Muscle of arm (tissue), 12 donors: ENCODE results near the gene ZNF521. TPM values are rescaled to one million over a fixed set of nuclear protein-coding genes. Genes with fewer than 3 reads are reported as not detected.
"Not testable (repeated sequence)": the region's sequence is repeated elsewhere in the genome, so short reads cannot be mapped to it uniquely, and the experiment has no call there.

Source experiments
- DNase-seq: peaks from one replicate; pipeline ENCODE4 v3.0.0-alpha.2; 2013
- polyA plus RNA-seq, 12 donors: library from polyadenylated mRNA; unstranded; fragments of 120-200 nt; gene quantifications; one replicate each; pipeline ENCODE4 v1.2.1, GENCODE V29; 2013; ENCODE audit not compliant: insufficient read length in 12 of 12

ZNF521 gene
- polyA plus RNA-seq, 12 donors: 39.8 to 52.6 (median 45.0) TPM; not detected in 1

DNA sequence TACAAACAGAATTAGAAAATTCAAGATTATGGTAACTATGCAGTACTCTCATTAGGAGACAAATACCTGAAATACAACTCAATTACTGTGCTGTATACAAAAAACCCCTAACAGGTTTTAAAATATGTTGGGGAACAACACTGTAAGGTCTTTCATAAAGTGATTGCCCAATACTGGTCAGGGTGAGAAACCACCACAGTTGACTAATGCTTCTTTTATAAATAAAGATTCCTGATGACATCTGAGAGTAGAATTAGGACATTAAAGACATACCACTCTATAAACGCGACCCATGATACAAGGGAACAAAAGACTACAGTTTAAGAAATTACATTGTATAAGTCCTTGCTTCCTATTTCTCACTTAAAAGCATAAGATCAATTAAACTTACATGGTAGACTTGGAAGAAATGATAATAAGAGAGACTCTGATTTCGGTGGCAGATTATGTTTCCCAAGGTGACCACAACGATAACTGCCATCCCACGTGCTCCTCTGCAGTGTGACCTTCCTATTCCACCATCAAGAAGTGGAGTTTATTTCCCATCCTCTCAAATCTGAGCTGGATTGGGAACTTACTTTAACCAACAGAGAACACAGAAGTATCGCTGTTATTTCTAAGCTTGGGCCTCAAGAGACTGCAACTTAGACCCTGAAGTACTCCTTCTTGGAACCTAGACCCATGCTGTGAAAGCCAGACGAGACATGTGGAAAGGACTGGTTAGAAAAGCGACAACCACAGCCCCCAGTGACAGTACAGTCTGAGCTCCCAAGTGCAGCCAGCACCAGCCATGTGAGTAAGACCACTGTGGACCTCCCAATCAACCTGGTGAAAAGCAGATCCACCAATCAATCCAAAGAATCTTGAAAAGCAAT lies 52.3 kb downstream of the ZNF521 start:
- no peak for DNase-seq

- no peak for DNase-seq
Observed at GRCh38 chr18:25298853-25299274, 53.1 kb downstream of the ZNF521 start.

DNA sequence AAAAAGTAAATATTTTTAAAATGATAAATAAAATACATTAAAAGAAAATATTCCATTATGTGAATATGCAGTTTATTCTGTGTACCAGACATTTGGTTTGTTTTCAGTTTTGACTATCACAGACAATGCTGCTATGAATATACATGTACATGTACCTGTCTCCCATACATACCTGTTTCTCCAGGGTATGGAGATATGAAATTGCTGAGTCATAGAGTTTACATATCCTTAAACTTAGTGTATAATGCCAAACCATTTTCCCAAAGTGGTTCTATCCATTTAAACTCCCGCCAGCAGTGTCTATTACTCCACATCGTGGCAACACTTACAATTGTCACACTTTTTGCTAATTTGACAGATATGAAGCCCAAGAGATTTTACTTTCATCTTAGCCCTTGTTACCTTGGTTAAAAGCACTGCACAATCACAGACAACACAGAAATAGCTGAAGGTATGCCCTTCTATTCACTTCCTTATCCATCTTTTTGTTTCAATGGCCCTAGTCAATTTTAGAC lies 56.3 kb downstream of the ZNF521 start:
- DNase-seq: no peak

DNA sequence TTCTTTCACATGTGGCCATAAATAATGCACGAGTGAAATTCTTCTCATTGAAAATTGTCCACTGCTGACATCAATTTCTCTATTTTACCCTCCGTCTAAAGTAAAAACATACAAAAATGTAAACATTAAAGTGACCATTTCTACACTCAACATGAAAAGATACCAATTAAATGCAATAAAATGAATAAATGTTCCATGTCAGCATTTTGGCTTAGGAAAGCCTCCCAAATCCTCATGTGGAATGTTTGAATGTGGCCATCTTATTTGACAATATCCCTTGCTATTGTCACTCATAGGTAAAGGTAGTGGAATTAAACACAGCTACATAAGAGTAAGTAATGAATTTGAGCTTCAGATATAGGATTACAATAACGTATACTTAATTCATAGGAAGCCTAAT lies 60.8 kb downstream of the ZNF521 start:
- DNase-seq: no peak

DNA sequence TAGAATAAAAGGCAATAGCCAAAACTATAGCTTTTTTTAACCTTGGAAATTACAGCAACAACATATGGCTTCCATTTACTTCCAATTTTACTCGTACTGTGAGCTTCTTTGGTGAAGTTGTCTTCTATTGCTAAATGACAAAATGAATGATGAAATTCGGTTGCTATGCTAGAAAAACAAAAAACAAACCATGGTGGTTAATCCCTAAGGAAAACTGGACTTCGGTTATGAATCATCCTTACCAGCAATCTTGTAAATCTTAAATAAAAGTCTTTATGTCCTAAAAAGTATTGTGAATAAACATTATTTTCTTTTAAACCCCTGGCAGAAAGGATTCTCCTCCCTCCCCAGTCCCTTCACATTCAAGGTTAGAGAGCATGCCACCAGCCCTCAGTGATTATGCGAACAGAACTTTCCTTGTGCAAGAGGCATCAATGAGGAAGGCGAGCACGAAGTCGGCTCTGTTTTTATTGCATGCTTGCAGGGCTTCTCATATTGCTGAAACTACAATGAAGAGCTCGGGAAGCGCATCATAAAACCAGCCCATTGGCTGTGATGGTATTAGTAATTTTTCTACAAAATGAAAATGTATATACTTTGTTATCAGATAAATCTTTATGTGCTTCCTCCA lies 62.9 kb downstream of the ZNF521 start:
- DNase-seq: peak; percentile 87

DNA sequence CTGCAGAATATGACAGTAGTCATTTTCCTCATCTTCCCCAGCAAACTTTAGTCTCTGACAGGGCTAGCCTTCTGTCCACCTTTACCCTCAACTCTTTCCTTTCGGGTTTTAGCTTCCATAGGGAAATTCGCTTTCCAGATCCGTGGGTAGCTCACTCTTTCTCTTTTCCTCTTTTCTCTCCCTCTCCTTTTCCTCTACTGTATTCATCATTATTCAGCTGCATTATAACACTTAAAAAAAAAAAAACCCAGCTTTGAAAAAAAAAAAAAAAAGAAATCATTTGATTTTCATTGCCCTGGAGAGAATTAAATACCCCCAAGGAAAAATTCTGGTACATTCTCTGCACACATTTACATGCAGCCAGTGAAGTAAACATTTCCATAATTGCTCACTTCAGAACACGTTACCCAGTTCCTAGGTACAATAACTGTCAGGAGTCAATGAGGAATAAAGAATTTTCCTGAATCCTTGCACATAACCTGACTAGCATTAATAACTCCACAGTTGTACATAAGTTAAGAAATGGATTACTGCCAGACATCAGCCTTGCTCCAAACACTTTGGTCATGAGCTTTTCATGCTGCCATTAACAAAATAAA lies 63.5 kb downstream of the ZNF521 start:
- DNase-seq: no peak

- peak; percentile 43 for DNase-seq
Observed at GRCh38 chr18:25287106-25287505, 64.9 kb downstream of the ZNF521 start.

- peak; percentile 57 for DNase-seq
Observed at GRCh38 chr18:25284861-25285550, 67.0 kb downstream of the ZNF521 start.

DNA sequence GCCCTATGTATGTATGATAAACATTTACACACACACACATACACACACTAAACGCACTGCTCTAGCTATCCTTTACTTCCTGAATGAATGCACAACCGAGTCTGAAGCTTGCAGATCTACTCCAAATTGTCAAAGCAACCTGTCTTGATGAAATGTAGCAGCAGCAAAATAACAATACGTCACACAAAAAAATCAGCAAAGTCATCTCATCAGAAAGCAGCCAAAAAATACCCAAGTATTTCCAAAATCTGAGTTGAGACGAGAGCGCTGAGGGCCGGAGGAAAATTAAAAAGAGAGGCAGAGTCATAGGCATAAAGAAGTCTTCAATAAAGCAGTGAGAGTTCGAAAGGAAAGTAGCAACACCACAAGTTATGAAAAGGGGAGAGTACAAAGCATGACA lies 67.7 kb downstream of the ZNF521 start:
- DNase-seq: no peak

DNA sequence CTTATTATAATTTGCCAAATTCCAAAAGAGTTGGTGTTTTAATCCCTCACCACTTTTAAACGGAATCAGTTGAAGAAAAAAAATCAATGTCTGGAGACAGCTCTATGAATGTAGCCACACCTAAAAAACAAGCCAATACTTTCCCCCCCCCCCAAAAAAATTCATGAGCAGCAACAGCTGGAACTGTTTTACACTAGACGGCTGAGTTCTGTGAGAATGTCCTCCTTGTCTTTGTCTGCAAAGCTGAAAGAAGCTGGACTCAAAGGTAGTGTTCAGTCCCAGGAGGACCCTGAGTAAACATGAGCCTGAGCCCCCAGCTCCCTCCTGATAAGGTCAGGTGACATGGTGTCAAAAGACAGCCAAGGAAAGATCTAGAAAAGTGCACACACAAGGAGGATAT lies 68.2 kb downstream of the ZNF521 start:
- DNase-seq: peak; percentile 54

DNA sequence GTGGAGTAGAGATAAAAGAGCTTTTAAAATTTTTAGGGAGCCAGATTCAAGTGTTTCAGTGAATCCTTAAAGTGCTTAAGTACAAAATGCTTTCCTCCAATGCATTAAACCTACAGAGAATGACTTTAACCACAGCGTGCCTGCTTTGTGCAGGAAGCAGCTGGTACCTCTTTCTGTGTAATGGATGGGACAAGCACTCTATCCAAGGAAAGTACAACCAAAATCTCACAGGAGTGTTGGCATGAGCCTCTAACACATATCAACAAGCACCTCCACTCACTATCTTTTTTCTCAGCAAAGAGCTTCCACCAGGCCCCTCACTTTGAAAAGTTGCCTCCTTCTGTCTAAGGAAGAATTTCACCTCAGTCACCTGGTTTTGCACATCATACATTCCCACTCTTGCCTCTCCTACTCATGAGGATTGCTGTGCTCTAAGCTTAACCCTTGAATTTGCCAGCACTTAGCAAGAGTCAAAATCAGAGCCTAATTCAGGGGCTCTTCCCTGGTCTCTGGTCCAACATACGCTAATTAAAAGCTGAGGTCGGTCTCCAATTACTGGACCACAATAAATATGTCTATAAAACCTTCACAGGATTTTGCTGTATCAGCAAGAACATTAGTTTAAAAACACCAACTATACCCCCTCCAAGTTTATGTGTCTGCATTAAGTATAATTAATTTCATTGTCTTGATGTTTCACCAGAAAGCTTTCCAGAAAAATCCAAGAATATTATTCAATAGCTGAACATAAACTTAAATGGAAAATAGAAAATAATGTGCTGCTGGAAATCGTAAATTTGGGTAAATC lies 68.9 kb downstream of the ZNF521 start:
- DNase-seq: no peak

DNA sequence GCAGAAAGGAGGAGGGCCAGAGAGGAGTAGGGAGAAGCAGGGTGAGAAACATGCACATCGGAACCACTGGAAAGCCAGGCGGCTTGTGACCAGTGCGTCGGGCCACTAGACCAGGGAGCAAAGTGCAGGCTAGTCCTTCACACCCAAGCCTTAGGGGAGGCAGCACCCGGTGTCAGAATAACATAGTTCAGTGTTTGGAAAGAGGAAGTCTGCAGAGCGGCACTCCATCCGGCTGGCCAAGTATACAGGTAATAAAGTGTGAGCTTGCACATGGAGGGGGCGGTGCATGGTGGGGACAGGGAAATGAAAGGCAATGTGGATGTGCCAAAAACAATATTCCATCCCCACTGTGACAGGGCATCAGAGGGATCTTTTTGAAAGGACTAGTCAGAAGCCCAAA lies 69.7 kb downstream of the ZNF521 start:
- DNase-seq: no peak

DNA sequence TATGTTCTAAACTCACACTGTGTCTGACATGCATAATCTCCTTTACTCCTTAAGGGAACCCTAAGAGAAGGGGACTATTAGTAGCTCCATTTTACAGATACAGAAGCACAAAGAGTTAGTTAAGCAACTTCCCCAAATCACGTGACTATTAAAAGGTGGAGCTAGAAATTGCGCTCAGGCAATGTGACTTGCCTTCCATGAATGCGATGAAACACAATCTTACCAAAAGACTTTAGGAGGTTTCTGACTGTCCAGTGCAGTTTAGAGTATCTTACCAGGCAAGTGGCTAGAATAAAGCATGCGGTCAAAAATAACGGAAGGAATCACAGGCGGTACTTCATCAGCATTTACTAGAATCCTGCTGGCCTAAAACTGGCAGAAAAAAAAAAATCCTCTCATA lies 70.4 kb downstream of the ZNF521 start:
- DNase-seq: no peak

- DNase-seq: no peak
Observed at GRCh38 chr18:25279961-25280360, 72.0 kb downstream of the ZNF521 start.

DNA sequence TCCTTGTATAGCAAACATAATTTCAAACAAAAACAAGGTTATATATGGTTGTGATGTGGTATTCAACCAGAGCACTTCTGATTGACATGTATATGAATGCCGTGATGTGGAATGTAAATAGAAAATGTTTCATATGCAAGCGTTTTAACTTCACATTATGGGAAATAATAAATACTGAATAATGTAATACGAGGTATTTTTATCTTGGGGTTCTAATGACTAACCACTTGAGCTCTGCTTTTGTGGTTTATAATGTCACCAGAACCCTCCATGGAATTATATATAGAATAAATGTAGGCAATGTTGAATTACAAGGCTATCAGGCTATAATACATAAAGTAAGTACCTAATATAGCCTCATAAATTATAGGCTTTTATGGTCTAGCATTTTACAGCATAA lies 72.4 kb downstream of the ZNF521 start:
- no peak for DNase-seq

GRCh38 chr18:25279133-25279532 lies 72.8 kb downstream of the ZNF521 start:
- DNase-seq: no peak

GRCh38 chr18:25278394-25278793 lies 73.6 kb downstream of the ZNF521 start:
- DNase-seq: no peak

DNA sequence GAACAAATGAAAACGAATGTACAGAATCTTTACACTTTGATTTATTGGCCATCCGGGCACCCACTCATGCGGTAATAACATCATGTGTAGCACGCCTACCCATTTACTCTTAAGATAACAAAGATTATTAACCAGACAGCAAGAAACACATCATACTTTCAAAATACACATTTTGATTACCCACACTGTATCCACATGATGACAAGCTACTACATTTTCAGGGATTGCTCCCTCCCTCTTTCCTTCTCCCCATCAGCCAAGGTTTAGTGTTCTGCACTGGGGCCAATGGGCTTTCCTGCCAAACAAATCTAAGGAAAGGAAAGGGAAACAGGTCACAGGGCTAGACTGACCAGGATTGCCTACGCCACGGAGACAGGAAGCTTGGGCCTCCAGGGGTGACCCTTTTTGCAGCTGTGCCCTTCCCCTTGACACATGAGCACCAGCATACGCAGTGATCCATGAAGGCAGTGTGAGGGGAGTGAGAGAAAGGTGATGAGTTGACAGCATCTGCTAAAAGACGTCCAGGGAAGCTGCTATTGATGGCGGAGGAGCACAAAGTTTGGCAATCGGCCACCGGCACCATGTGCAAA lies 76.5 kb downstream of the ZNF521 start:
- DNase-seq: peak; percentile 58

DNA sequence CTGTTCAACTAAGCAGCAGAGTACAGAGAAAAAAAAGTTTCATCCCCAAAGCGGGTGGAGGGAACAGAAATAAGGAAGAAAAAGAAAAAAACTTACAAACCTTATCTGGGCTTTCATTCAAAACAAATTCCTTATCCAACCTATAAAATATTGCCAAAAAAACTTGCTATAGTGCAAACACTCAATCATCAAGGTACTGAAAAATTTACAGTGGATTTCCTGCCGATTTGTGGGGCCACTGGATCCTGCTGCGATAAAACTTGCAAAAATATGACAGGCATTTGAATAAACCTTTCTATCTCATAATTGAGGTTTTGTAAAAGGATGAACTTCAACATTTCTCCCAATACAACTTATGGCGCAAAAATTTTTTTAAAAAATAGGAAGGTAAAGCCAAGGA lies 77.0 kb downstream of the ZNF521 start:
- no peak for DNase-seq

- not testable (repeated sequence) for DNase-seq
Observed at GRCh38 chr18:25266931-25267527, 84.9 kb downstream of the ZNF521 start.
